ENCODE results near the gene TMEM151B. TPM values are rescaled to one million over a fixed set of nuclear protein-coding genes. Genes with fewer than 3 reads are reported as not detected.
A peak's percentile ranks its signal among the peaks of the same experiment; 100 is the strongest.

TMEM151B gene
- total RNA-seq, 1 experiment from 2014 or later, result 0.04 TPM

DNA sequence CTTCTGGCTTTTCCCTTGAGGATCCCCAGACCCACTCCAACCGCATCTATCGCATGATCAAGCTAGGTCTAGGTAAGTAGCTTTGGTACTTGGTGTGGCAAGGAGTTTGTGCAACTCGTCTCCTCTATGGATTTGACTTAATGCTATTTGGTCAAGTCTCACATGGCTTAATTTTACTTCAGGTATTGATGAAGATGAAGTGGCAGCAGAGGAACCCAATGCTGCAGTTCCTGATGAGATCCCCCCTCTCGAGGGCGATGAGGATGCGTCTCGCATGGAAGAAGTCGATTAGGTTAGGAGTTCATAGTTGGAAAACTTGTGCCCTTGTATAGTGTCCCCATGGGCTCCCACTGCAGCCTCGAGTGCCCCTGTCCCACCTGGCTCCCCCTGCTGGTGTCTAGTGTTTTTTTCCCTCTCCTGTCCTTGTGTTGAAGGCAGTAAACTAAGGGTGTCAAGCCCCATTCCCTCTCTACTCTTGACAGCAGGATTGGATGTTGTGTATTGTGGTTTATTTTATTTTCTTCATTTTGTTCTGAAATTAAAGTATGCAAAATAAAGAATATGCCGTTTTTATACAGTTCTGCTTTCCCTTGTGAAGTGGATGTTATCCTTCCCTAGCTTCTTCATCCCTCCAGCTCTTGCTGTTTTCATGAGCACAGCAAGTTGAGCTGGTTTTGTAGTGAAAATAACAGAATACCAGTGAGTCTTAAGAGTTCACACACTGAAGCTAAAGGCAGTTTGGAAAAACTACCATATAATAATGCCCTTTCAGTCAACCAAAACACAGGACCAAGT lies 16.7 kb upstream of the TMEM151B start:
- H3K27ac ChIP-seq (ENCODE audit: low read length), result no peak overlapping the region
- H2AFZ ChIP-seq (ENCODE audit: low read length), result no peak overlapping the region
- peak; percentile 86 for DNase-seq
- 0 out of 2 replicates have a peak overlapping the region, but pooled peaks have one; percentile 35 for H3K9ac ChIP-seq (ENCODE audit: low read length)
- peaks cover 69% of the 10 kb centered on the region for H3K4me1 ChIP-seq (ENCODE audit: low read length)
- no peaks in the 10 kb centered on the region for H3K27me3 ChIP-seq (ENCODE audit: low read length)
- H3K9me3 ChIP-seq (ENCODE audit: low read length), result no peaks in the 10 kb centered on the region
- peaks cover 33% of the 10 kb centered on the region for H3K79me2 ChIP-seq (ENCODE audit: low read length)
- no peaks in the 10 kb centered on the region for H3K9me2 ChIP-seq (replicated peaks; ENCODE audit: insufficient read depth, low read length)
- peaks cover 41% of the 10 kb centered on the region for H4K20me1 ChIP-seq (ENCODE audit: insufficient read depth, low read depth, low read length)
- H3K36me3 ChIP-seq (ENCODE audit: insufficient read depth, low read length), result peaks cover 60% of the 10 kb centered on the region
- H3K4me2 ChIP-seq (ENCODE audit: low read depth, low read length, poor library complexity, severe bottlenecking), result peak overlapping the region; percentile 95
- no peak overlapping the region for H3K4me3 ChIP-seq (ENCODE audit: low read length)

DNA sequence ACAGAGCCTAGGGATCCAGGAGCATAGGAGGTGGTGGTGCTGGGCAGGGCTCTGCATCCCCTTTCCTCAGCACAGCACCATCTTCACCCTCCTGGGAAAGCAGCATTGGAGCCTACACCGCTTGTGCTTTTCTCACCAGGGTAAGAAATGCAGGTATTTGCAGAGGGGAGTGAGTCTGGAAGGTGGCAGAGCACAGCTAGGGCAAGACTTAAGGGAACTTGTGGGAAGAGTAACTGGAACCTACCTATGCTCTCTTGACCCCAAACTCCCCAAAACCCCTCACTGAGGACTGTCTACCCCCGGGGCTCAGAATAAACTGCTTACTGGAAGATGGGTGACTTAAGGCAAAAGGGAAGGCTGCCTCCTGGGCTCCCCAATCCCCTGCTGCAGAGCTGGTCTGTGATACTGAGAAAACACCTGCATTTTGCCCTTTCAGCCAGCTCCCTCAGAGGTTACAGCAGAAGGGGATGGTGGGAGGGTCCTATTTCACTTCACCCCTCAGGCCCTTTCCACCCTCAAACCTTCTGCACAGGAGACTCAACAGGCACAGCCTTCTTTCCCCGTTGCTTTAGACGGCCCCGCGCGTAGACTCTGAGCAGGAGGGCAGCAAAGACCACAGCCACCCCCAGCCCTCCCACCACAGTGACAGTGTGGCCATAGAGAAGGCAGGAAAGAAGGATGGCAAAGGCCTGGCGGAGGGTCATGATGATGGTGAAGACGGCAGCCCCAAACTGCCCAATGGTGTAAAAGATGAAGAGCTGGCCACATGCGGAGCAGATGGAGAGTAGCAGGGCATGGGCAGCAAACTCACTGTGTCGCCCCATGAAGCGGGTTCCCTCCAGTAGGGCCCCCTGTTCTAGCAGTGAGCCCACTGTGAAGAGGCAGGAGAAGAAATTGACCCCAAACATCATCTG lies 15.8 kb upstream of the TMEM151B start:
- Histone ChIP-seq H3K9ac (ENCODE audit: low read length) (peak overlapping the region; percentile 35; the same call in 1 of the 2 replicates), H3K79me2 (ENCODE audit: low read length) (peaks cover 24% of the 10 kb centered on the region), H3K4me3 (ENCODE audit: low read length) (no peak overlapping the region), H3K27me3 (ENCODE audit: low read length) (no peaks in the 10 kb centered on the region), H4K20me1 (ENCODE audit: insufficient read depth, low read depth, low read length) (peaks cover 32% of the 10 kb centered on the region), H3K36me3 (ENCODE audit: insufficient read depth, low read length) (peaks cover 52% of the 10 kb centered on the region), H2AFZ (ENCODE audit: low read length) (no peak overlapping the region), H3K4me1 (ENCODE audit: low read length) (peaks cover 68% of the 10 kb centered on the region), H3K4me2 (ENCODE audit: low read depth, low read length, poor library complexity, severe bottlenecking) (peak overlapping the region; percentile 95), H3K27ac (ENCODE audit: low read length) (no peak overlapping the region), H3K9me2 (replicated peaks; ENCODE audit: insufficient read depth, low read length) (no peaks in the 10 kb centered on the region), H3K9me3 (ENCODE audit: low read length) (no peaks in the 10 kb centered on the region)
- peak; percentile 69 for DNase-seq

DNA sequence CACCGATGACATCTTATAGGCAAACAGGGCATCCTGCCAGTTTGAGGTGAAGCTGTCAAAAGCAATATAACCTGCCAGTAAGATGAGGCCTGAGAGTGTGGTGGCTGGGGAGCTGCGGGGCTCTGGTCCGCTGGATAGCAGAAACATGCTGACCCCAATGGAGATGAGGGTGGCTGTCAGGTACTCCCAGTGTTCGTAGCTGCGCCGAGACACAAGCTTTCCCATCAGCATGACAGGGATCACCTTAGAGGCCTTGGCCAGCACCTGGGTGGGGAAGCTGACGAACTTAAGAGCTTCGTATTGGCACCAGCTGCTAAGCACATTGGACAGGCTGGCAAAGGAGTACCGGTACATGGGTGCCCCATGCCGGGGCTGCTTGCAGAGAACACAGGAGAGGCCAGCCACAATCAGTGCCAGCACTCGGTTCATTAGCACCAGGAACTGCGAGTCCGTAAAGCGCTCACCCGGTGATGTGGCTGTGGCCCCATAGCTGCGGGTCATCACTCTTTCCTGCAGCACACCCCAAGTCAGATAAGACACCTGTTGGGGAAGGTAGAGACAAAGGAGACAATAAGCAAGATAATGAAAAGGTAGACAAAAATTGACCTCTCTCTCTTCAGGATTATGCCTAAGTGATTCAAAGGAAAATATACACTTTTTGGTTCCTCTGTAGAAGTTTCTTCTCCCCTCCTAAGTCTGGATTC lies 15.0 kb upstream of the TMEM151B start:
- peaks cover 24% of the 10 kb centered on the region for H4K20me1 ChIP-seq (ENCODE audit: insufficient read depth, low read depth, low read length)
- H3K36me3 ChIP-seq (ENCODE audit: insufficient read depth, low read length), result peaks cover 44% of the 10 kb centered on the region
- peaks cover 62% of the 10 kb centered on the region for H3K4me1 ChIP-seq (ENCODE audit: low read length)
- no peaks in the 10 kb centered on the region for H3K27me3 ChIP-seq (ENCODE audit: low read length)
- no peaks in the 10 kb centered on the region for H3K9me2 ChIP-seq (replicated peaks; ENCODE audit: insufficient read depth, low read length)
- H3K79me2 ChIP-seq (ENCODE audit: low read length), result peaks cover 16% of the 10 kb centered on the region
- no peaks in the 10 kb centered on the region for H3K9me3 ChIP-seq (ENCODE audit: low read length)
- DNase-seq, result peak; percentile 72
- peak overlapping the region; percentile 92 for H3K9ac ChIP-seq (ENCODE audit: low read length)
- no peak overlapping the region for H2AFZ ChIP-seq (ENCODE audit: low read length)
- H3K4me3 ChIP-seq (ENCODE audit: low read length), result peak overlapping the region; percentile 96; the same call in 1 of the 2 replicates
- H3K27ac ChIP-seq (ENCODE audit: low read length), result peak overlapping the region; percentile 48
- H3K4me2 ChIP-seq (ENCODE audit: low read depth, low read length, poor library complexity, severe bottlenecking), result peak overlapping the region; percentile 95

DNA sequence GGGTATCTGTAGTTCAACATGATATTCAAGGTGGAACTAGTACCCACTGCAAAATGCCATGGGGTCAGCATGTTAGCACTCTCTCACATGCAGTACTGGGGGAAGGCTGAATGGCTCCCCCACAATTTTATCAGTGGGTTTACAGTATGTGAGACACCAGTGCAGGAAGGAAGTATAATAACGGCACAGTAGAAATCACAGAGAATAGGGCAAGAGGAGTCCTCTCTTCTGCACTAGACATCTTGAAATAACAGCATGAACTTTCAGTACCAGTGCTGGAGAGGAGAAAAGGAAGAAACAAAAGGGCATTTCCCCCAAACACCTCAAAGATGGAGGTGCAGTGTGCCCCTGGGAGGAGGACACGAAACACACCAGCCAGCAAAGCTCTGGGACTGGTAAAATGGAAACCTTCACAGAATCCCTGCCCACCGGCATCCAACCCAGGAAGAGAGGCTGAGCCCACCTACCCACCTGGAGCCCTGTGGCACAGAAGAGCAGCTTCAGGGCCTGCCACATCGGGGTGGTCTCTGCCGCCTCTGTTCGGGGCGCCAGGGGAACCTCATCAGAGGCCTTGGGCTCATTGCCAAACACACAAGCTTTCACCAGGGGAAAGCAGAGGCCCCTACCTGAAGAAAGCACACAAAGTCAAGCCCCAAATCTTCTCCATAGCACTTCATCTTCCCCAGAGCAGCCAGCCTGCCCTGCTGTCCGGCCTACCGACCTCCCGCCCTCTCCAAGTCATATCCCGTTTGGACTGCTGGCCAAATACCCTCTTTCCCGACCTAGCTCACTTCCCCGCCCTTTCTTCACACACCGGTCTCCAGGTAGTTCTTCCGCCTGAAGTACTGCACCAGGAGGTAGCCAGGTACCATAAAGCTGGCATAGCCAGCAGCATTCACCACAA lies 14.1 kb upstream of the TMEM151B start:
- Histone ChIP-seq H3K4me3 (ENCODE audit: low read length) (peak overlapping the region; percentile 96), H3K27me3 (ENCODE audit: low read length) (no peaks in the 10 kb centered on the region), H3K9ac (ENCODE audit: low read length) (peak overlapping the region; percentile 92), H3K79me2 (ENCODE audit: low read length) (peaks cover 7% of the 10 kb centered on the region), H3K9me3 (ENCODE audit: low read length) (no peaks in the 10 kb centered on the region), H3K4me1 (ENCODE audit: low read length) (peaks cover 59% of the 10 kb centered on the region), H3K27ac (ENCODE audit: low read length) (peak overlapping the region; percentile 48), H3K36me3 (ENCODE audit: insufficient read depth, low read length) (peaks cover 36% of the 10 kb centered on the region), H3K9me2 (replicated peaks; ENCODE audit: insufficient read depth, low read length) (no peaks in the 10 kb centered on the region), H3K4me2 (ENCODE audit: low read depth, low read length, poor library complexity, severe bottlenecking) (peak overlapping the region; percentile 95), H2AFZ (ENCODE audit: low read length) (no peak overlapping the region), H4K20me1 (ENCODE audit: insufficient read depth, low read depth, low read length) (peaks cover 15% of the 10 kb centered on the region)
- peak; percentile 69 for DNase-seq

DNA sequence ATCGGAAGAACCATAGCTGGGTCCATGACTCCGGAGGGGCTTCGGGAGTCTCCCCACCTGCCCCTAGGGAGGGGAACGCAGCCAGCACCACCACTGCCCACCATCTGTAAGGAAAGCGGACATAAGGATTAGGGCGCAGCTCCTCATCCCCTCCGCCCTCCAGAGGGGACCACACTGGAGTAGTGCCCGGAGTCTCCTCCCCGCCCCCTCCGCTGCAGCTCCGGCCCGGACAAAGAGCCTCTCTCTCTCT lies 13.6 kb upstream of the TMEM151B start:
- peak overlapping the region; percentile 92 for H3K9ac ChIP-seq (ENCODE audit: low read length)
- no peak overlapping the region for H2AFZ ChIP-seq (ENCODE audit: low read length)
- no peak for DNase-seq
- H3K79me2 ChIP-seq (ENCODE audit: low read length), result peaks cover 8% of the 10 kb centered on the region
- peaks cover 63% of the 10 kb centered on the region for H3K4me1 ChIP-seq (ENCODE audit: low read length)
- H3K9me2 ChIP-seq (replicated peaks; ENCODE audit: insufficient read depth, low read length), result no peaks in the 10 kb centered on the region
- no peaks in the 10 kb centered on the region for H3K9me3 ChIP-seq (ENCODE audit: low read length)
- H3K36me3 ChIP-seq (ENCODE audit: insufficient read depth, low read length), result peaks cover 35% of the 10 kb centered on the region
- peaks cover 11% of the 10 kb centered on the region for H4K20me1 ChIP-seq (ENCODE audit: insufficient read depth, low read depth, low read length)
- no peaks in the 10 kb centered on the region for H3K27me3 ChIP-seq (ENCODE audit: low read length)
- peak overlapping the region; percentile 48 for H3K27ac ChIP-seq (ENCODE audit: low read length)
- H3K4me2 ChIP-seq (ENCODE audit: low read depth, low read length, poor library complexity, severe bottlenecking), result peak overlapping the region; percentile 95
- peak overlapping the region; percentile 96 for H3K4me3 ChIP-seq (ENCODE audit: low read length)

DNA sequence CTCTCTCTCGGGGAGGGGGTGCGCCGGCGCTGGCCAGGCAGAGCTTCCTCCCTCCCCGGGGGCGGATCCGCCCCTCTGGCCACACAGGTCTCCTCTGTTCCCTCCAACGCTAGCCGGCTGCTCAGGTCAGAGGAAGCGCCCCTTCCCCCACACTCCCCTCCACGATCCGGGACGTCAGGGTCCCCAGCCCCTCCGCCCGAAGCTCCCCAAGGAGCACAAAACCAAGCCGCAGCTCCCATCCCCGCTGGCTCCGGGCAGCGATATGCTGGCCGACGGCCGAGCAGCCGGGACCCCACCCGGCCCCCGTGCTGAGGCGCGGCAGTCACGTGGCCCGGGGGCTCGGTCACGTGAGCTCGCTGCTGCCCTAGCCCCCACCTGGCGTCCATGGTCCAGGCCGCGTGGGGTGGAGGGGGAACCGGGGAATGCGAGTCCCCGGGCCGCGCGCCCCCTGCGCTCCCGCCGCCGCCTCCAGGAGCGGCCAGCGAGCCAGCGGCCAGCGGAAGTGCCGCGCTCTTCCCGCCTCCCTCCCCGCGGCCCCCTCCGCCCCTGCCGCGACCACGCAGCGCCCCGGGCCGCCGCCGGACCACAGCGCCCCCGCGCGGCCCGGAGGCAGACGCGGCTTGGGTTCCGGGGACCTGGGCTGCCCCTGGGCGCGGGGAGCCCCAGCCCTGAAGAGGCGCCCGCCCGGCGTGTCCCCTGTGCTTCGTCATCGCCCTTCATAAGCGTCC lies 13.1 kb upstream of the TMEM151B start, which contains the start of gene SLC35B2:
SLC35B2 (minus strand) TSS at position 504 of the 728 bp plus-strand sequence; CDS start at position 386, 118 bp downstream.
- H3K79me2 ChIP-seq (ENCODE audit: low read length), result peaks cover 13% of the 10 kb centered on the region
- peaks cover 68% of the 10 kb centered on the region for H3K4me1 ChIP-seq (ENCODE audit: low read length)
- no peaks in the 10 kb centered on the region for H3K9me2 ChIP-seq (replicated peaks; ENCODE audit: insufficient read depth, low read length)
- H4K20me1 ChIP-seq (ENCODE audit: insufficient read depth, low read depth, low read length), result peaks cover 6% of the 10 kb centered on the region
- peak within 1 kb of the TSS; percentile 95 for H3K4me2 ChIP-seq (ENCODE audit: low read depth, low read length, poor library complexity, severe bottlenecking)
- no peaks in the 10 kb centered on the region for H3K27me3 ChIP-seq (ENCODE audit: low read length)
- H3K9ac ChIP-seq (ENCODE audit: low read length), result peak within 1 kb of the TSS; percentile 92
- DNase-seq, result peak; percentile 91
- H3K4me3 ChIP-seq (ENCODE audit: low read length), result peak within 1 kb of the TSS; percentile 96
- peak within 1 kb of the TSS; percentile 76 for H2AFZ ChIP-seq (ENCODE audit: low read length)
- peak within 1 kb of the TSS; percentile 53 for H3K27ac ChIP-seq (ENCODE audit: low read length)
- H3K9me3 ChIP-seq (ENCODE audit: low read length), result no peaks in the 10 kb centered on the region
- peaks cover 30% of the 10 kb centered on the region for H3K36me3 ChIP-seq (ENCODE audit: insufficient read depth, low read length)
